GM18507 (cell line): ENCODE data around the gene FLT1.
A peak's percentile ranks its signal among the peaks of the same experiment; 100 is the strongest.

ENCODE experiments used
- DNase-seq: peaks from one replicate; pipeline ENCODE4 v3.0.0; 2011; ENCODE audit warnings: low read depth; ENCODE audit not compliant: insufficient read length; ENCODE audit errors: extremely low spot score
- FAIRE-seq: peaks from 2 replicates; lab custom pipeline; 2011; peaks lifted over from hg19 to GRCh38; lab: Jason Lieb, UNC

Gene FLT1

DNA sequence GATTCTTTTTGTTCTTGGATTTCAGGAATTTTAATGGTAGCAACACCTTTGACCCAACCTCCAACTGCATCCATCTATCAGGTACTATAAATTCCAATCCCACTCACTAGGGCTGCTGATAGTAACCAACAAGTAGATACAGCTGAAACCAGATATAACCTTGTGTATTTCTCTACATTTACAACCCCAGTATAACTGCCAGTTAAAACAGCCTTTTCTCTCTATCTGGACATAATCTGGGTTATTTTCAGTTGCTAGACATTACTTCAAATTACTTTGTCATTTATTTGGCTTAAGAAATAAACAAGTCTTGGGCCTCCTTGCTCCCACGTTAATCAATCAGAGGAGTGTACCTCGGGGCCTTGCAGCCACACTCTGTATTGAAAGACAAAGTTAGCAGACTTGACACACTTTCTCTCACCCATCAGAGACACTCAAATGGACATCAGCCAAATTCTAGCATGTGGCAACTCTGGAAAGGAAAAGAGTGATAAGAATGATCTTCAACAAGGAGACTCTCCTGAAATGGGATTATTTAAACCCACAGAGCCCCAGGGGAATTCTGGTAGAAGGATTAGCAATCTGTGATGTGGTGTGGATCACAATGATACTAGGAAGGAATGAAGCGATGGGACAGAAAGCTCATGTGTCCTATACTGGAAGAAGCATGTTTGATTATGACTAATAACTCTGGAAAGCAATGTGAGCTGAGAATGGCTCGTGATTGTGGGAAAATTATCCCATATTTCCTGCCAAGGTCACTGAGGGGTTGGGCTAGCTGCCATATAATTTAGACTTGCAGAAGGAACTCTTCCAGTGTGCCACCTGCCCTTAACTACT, 157.5 kb downstream of the FLT1 start:
- no peak for DNase-seq
- FAIRE-seq = no peak

DNA sequence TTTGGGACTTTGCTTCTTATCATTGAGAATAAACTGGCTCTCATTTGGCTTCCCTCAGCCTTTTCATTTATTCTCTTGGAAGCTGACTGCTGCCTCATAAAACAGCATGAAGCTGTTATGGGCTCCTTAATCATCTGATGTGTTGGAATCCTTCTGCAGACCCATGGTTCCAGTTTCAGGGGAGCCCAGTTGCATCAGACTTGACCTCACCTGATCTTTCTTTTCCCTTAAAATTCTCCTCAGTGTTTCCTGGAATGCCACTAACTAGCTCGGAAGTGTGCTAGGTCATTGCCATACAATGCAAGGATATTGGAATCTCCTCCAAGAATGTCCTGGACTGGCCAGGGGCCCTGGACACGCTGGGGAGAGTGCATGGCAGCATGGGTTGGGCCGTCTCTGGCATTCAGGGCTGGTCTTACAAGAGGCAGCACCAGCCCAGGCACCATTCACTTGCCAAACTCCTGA, 158.7 kb downstream of the FLT1 start:
- no peak for DNase-seq
- no peak for FAIRE-seq

DNA sequence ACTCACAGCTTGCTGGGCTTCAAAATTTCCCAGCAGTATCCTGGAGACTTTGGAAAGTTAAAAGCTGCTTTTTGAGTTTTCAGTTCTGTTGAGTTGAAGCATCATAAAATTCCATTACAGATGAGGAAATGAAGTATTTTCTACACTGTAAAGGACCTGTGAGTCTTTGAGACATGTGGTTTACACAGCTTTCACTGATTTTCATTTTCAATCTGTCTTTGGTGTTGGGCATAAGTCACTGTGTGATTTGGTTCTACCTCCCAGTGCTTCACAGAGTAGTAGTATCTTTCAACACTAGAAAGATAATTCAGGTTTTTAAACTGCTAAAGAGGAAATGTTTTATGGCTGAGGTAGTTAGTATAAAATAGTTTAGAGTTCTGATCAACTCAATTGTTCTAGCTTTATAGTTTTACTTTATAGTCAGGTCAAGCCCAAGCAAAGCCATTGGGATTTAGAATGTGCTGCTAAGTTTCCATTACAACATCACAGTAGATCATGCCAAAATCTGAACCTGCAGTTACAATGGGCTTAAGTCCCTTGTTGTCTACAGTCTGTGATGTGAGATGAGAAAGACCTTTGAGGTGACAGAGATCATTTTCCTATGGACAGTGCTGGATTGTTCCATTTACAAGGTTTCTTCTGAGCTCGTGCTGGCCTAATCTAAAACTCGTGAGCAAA, 161.6 kb downstream of the FLT1 start:
- DNase-seq (no peak), FAIRE-seq (peak; percentile 59)

DNA sequence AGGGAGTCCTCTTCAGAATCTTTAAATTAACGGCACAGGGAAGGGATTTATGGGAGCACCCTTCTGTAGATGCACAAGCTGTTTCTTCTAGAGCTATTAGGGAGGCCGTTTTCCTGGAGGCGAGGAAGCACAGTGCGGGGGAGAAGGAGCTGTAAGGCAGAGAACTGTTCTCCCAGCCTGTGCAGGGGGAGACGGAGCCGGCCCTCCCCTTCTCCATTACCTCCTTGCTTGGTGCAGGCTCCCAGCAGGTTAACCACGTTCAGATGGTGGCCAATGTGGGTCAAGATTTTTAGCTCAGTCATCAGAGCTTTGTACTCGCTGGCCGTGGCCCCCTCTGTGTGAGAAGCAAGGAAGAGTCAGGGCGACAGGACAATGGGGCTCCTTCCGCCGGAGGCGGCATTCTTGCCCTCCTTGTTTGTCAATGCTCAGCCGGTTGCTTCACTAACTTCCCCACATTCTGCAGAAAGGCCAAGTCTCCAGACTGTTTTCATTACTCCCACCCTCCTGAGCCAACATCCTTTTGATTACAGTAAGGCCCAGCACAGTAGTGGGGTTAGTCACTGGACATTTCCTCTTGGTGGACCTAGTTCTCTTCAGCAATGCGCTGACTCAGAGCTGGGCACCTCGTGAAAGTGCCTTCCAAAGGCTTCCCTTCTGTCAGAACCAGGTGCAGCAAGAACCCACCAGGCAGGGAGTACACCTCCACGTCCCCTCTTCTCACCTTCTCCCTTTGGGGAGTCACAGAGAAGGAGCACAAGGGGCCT, 165.4 kb downstream of the FLT1 start:
- DNase-seq = no peak
- FAIRE-seq = no peak

DNA sequence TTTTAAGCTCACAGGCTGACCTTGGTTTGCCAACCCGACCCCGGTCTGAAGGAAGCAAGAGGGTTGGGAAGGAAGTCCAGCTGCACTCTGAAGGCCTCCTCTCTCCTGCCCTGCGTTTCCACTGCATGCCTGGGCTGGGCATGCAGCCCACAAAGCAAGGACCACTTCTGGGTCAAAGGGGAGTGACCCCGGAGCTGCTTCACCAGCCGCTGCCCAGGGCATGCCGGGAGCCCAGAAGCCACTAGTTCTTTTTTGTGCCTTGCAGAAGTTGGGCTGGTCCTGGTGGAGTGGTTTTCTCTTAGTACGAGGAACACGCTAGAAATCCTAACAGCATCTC, 166.7 kb downstream of the FLT1 start:
- FAIRE-seq (no peak), DNase-seq (no peak)

DNA sequence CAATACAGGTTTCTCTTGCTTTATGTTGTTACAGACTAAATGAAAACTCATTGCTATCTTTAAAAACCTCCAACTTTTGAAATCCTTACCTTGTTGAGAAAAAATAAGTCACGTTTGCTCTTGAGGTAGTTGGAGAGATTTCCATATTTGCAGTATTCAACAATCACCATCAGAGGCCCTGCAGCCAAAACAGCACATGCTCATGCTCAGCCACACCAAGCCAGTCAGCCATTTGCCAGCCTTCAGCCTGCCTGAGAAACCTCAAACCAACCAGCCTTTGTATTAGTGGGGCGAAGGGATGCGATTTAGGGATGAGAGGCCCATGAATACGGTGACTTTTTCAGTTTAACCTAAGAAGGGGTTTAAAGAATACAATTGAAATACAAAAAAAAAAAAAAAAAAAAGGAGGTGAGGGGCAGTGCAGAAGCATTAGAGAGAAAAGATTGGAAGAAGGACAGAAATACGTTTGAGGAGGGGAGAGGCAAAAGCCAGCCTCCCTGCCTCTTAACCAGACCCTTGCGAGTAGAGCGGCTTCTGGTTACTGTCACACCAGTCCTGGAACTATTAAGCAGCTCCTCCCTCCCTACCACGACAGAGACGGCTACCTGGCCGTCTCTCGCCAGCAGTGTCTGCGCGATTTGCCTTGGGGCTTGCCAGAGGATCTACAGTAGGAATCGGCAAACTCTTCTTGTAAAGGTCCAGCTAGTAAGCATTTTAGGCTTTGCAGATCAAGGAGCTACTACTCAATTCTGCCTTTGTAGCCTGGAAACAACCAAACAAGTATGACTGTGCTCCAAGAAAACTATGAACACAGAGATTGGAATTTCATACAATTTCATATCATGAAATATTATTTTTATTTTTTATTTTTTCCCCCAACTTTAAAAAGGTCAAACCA, 167.3 kb downstream of the FLT1 start:
- no peak for FAIRE-seq
- DNase-seq = no peak

DNA sequence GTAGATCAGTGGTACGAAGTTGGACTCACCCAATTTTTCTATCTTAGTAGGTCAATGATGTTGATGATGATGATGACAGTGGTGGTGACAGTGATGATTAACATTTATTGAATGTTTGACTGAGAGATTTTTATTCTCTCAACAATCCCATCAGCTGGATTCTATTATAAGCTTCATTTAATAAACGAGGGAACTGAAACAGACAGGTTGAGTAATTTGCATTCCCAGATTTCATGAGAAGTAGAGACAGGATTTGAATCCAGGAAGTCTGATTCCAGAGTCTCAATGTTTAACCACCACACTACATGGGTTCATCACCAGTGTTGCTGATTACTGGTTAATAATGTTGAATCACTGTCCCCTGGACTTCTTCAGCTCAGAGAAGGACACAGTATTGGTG, 168.9 kb downstream of the FLT1 start:
- DNase-seq (no peak), FAIRE-seq (no peak)

DNA sequence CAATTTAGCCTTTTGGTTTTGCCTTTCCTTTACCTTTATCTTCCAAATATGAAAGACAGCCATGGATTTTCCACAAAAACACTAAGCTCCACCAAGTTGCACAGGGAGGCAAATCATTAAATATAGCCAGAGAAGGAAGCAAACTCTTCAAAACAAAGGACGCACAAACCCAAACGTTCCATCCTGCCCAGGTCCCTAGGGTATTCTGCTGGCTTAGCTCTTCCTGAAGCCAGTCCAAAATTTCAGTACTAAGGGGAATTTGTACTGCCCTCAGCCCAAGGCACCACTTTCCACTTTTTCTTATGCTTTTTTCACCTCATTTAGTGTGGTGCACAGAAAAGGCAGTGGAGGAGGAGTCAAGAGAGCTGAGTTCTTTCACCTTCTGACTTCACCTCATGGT, 169.9 kb downstream of the FLT1 start:
- FAIRE-seq = no peak

DNA sequence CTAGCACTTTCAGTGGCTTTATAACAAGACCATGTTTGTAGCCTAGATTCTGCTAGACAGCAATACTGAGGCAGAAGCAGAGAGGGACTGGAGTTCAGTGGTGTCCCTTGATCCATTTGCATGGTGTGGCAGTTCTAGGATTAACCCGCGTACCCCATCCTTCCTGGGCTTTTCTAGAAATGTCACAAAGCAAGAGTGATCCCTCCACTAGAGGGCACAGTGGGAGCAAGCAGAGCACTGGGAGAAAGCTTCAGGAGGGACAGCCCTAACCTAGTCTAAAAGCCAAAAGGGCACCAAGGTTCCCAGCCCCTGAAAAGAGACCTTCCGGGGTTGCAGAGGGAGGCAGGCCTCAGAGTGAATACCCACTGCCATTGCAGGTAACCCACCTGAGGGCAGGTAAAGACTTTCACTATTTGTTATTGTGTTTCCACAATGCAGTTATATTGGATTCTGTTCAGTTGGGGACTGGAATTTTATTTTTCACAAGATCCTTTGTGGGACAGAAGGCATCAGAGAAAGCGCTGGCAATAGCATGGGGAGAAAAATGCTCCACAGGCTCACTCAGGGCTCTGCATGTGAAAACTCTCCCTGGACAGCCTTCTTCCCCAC, 170.6 kb downstream of the FLT1 start:
- peak; percentile 88 for FAIRE-seq
- DNase-seq = peak; percentile 55

More for the DNA sequence above, 169.9 kb downstream of the FLT1 start:
- no peak for DNase-seq

DNA sequence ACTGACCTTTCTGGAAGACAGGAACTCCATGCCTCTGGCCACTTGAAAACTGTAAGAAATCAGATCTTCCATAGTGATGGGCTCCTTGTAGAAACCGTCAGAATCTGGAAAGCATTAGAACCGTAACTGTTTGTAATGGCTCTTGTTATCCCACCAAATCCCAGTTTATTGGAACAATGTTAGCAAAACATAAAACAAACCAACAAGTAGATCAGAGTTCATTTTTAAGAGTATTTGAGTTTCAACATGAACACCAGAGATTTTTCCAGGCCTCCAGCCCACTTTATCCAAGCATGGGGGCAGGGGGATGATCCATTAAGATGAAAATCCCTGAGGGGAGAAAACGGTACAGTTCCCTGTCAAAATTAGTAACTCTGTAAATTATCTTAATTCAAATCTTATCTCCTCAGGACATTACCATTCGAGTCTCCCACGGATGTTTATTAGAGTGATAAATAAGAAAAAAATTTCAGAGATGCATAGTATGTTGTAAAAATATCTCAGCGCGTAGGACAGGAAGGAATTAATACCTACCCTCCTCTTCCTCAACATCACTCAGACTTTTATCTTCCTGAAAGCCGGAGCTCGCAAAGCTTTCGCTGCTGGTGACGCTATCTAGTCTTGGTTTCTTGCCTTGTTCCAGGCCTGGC, 172.5 kb downstream of the FLT1 start:
- FAIRE-seq (peak; percentile 21), DNase-seq (no peak)

DNA sequence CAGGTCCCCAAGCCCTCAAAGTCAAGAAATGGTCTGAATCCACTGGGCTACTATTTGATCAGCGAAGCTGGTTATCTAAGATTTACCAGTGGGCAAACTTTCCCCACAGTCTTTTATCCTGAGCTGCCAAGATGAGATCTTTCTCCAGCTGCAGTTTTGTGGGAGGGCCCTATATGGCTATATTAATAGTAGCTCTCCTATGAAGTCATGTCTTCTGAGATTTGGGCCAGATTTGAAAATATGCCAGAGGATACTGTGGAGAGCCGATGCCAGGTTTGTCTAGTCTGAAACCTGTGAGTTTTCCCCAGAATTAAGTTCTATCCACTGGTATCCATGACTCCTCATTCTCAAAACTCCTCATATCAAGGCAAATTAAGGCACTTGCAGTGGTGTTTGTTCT, 173.2 kb downstream of the FLT1 start:
- no peak for DNase-seq
- FAIRE-seq = no peak

DNA sequence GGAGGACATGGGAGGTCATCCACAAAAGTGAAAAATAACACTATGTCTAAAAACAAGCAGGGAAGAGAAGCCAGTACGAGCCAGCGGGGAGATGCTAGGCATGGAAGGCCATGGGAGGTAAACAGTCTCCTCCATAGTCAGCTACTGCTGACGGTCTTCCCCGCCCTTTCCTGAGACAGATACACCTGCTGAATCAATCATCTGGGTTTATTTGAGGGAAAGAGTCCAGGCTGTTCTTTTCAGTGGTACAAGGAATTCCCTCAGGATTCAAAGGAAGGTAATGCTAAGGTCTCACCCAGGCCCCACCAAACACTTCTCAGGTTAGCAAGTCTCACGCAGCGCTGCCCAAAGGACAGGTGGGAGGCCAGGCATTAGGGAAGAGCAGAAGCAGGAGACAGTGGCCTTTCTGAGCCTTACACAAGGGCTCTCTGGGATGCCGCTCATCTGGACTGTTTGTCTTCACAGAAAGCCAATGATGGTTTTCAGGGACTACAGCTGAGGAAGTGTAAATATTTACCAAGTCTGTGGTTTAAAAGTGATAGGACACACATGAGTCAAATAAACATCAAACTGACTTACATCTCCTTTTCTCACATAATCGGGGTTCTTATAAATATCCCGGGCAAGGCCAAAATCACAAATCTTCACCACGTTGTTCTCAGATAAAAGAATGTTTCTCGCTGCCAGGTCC, 173.9 kb downstream of the FLT1 start:
- FAIRE-seq (no peak), DNase-seq (no peak)

DNA sequence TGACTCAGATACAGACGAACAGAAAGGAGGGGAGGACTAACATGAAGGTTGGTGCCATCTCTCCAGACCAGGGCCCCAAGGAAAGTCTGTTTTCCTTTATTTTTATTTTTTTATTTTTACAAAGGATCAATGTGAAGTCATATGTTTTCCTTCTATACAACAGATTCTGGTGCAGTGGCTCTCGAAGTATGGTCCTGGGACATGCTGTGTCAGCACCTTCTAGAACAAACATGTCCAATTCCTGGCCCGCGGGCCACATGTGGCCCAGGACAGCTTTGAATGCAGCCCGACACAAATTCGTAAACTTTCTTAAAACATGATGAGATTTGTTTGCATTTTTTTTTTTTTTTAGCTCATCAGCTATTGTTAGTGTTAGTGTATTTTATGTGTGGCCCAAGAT, 174.7 kb downstream of the FLT1 start:
- FAIRE-seq = no peak

DNA sequence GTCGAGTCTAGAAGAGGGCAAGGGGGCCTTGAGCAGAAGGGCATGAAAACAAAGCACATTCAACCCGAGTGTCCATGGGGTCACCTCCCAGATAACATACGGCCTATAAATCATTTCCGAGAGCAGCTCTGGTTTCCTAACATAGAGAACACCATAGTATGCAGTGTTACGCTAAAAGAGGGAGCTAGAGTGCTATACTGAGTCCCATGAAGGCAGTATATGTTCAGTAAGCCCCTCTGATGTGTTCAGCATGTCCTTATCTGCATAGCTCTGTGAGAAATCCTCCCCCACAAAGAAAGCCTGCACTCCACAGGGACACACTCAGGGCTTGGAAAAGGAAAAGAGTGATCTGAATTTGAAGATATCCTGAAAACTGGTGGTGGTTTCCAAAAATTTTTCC, 175.4 kb downstream of the FLT1 start:
- FAIRE-seq (no peak), DNase-seq (no peak)

More for the DNA sequence above, 174.7 kb downstream of the FLT1 start:
- no peak for DNase-seq

DNA sequence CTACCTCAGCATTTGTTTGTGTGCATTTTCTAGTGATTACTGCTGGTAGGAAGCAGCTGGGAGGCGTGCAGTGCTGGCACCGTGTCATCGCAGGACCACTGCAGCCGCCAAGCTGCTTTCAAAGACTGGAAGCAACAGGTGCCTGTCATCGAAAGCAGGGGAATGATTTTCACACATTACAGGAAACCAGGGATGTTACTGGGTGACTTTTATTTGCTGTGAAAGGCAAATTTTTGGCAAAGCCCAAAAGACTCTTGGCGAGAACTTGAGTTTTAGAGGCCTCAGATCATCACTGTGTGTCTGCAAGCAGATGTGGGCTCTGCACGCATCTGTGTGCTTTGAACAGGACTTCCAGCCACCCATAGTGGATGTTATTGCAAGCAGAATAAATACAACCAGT, 176.4 kb downstream of the FLT1 start:
- no peak for DNase-seq
- FAIRE-seq = no peak

DNA sequence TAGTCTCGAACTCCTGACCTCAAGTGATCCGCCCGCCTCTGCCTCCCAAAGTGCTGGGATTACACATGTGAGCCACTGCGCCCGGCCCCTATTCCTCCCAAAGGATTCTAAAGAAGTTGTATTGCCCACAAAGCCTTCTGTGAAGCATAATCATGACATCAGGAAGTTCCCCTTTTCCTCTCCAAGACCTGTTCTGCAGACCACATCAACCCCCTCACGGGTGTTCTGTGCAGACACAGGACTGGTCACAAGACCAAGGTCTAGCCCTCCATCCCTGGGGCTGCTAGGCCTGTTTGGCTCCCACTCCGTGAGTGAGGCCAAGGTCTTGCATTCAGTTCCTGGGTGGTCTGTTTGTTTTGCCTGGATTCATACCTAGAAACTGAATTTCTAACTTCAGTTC, 178.1 kb downstream of the FLT1 start:
- FAIRE-seq (no peak), DNase-seq (no peak)

DNA sequence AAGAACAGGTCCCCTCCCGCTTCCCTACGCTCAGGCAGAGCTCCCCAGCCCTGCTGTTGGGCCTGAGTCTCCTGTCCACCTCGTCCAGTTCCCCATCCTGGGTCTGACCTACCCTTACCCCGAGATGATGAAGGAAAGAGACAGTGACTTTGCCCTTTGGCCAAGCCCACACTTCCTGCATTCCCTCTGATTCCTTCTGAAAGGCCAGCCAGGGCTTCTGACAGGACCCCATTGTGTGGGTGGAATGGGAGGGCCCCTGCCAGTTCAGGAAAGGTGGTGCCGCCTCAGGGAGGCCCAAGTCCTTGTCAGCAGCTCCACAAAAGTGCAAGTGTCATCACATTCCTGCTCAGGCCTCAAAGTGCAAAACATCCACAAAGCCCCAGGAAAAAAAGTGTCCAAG, 178.8 kb downstream of the FLT1 start:
- FAIRE-seq (no peak), DNase-seq (no peak)

DNA sequence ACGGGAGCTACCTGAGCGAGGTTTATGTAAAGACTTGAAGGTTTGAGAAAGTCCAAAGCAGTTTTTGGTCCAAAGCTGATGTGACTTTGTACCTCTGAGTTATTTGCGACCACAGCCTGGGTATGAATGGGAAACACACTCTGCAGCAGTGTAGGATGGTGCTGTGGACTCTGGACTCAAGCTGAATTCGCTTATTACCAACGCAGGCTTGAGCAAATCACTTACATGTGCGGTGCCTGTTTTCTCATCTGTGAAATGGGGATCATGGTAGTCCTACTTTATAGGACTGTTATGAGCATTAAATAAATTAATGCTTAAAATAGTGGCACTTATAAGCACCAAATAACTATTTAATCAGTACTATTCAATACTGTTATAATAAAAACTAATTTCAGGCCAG, 180.0 kb downstream of the FLT1 start:
- no peak for FAIRE-seq
- no peak for DNase-seq
